GM18868 (cell line): ENCODE data around the gene PM20D2.

Experiments
- ATAC-seq: cut with Tn5 transposase; IDR thresholded peaks from one replicate; pipeline ENCODE4 v1.9.1; 2021; ENCODE audit warnings: mild to moderate bottlenecking, moderate library complexity; ENCODE audit not compliant: unreplicated experiment

Gene PM20D2

GRCh38 chr6:89144354-89144906, 1.4 kb upstream of the PM20D2 start:
- ATAC-seq = peak; percentile 74

GRCh38 chr6:89145091-89145955, 532 bp upstream of the PM20D2 start:
- peak; percentile 59 for ATAC-seq

- peak; percentile 5 for ATAC-seq
Measured at GRCh38 chr6:89146718-89147700, 1.2 kb downstream of the PM20D2 start.

GRCh38 chr6:89148016-89148750, 2.3 kb downstream of the PM20D2 start:
- ATAC-seq = no peak

GRCh38 chr6:89154131-89154530, 8.3 kb downstream of the PM20D2 start:
- no peak for ATAC-seq

- ATAC-seq = no peak
Measured at GRCh38 chr6:89160331-89161092, 14.7 kb downstream of the PM20D2 start.

- ATAC-seq = no peak
Measured at GRCh38 chr6:89161326-89162046, 15.6 kb downstream of the PM20D2 start.

GRCh38 chr6:89162047-89162371, 16.2 kb downstream of the PM20D2 start:
- no peak for ATAC-seq

- no peak for ATAC-seq
Measured at GRCh38 chr6:89172131-89172530, 26.3 kb downstream of the PM20D2 start.

- ATAC-seq = no peak
Measured at GRCh38 chr6:89173634-89174033, 27.8 kb downstream of the PM20D2 start.

- ATAC-seq = no peak
Measured at GRCh38 chr6:89180112-89180511, 34.3 kb downstream of the PM20D2 start.

GRCh38 chr6:89180971-89181370, 35.1 kb downstream of the PM20D2 start:
- ATAC-seq = no peak

- ATAC-seq = no peak
Measured at GRCh38 chr6:89183294-89183693, 37.4 kb downstream of the PM20D2 start.

GRCh38 chr6:89184344-89184743, 38.5 kb downstream of the PM20D2 start:
- ATAC-seq = no peak

- ATAC-seq = no peak
Measured at GRCh38 chr6:89186762-89187161, 40.9 kb downstream of the PM20D2 start.

GRCh38 chr6:89187504-89187903, 41.6 kb downstream of the PM20D2 start:
- no peak for ATAC-seq

GRCh38 chr6:89190741-89191140, 44.9 kb downstream of the PM20D2 start:
- ATAC-seq = no peak

- ATAC-seq = no peak
Measured at GRCh38 chr6:89194559-89194958, 48.7 kb downstream of the PM20D2 start.

- ATAC-seq = no peak
Measured at GRCh38 chr6:89197141-89197540, 51.3 kb downstream of the PM20D2 start.
